Cardiac muscle cell (in vitro differentiated cells and primary cell): ENCODE measurements around the gene S100A6. TPM values are rescaled to one million over a fixed set of nuclear protein-coding genes. Genes with fewer than 3 reads are reported as not detected.

Source experiments
- DNase-seq, 2 donors: peaks; one replicate each; pipeline versions ENCODE4 v3.0.0 to v3.0.0-alpha.2; 2010 to 2017; ENCODE audit warnings: low read depth in 1 of 2, low spot score in 1 of 2
- H3K27ac ChIP-seq: fragments of 200-600 bp; sonication (generic); 2 replicates; pipeline ENCODE4 v1.5.1; 2016
- H3K27me3 ChIP-seq: fragments of 200-600 bp; sonication (generic); 2 replicates; pipeline ENCODE4 v1.6.0; 2016; ENCODE audit warnings: control low read depth
- H3K36me3 ChIP-seq: fragments of 200-600 bp; sonication (generic); 2 replicates; pipeline ENCODE4 v1.5.1; 2016; ENCODE audit warnings: control low read depth
- H3K4me1 ChIP-seq: fragments of 200-600 bp; sonication (generic); 2 replicates; pipeline ENCODE4 v1.8.1; 2017; ENCODE audit warnings: low read depth, mild to moderate bottlenecking, mixed run types
- H3K4me3 ChIP-seq: fragments of 200-600 bp; sonication (generic); 2 replicates; pipeline ENCODE4 v1.5.1; 2016; ENCODE audit warnings: mild to moderate bottlenecking
- H3K9me3 ChIP-seq: fragments of 200-600 bp; sonication (generic); 2 replicates; pipeline ENCODE4 v1.5.1; 2017; ENCODE audit warnings: low read depth, mild to moderate bottlenecking, control low read depth
- polyA plus RNA-seq: library from polyadenylated mRNA; unstranded; fragments of >200 nt; fragmentation: Nextera tagmentation; extraction: Ambion mirVana; gene quantifications from 2 replicates; pipeline ENCODE4 v1.2.1, GENCODE V29; 2016
- total RNA-seq: library from RNA; depleted of rRNA; stranded (reverse); fragments of >200 nt; gene quantifications from 2 replicates; pipeline ENCODE4 v1.2.3, GENCODE V29; 2016
- TF ChIP-seq, protein P1 (sequence below): IDR thresholded peaks from 2 replicates; pipeline ENCODE4 v1.5.1; 2012; ENCODE audit warnings: low read depth, mild to moderate bottlenecking, low read length

Gene S100A6
- total and polyA plus RNA-seq, 2 experiments from 2014 or later = 23.1 to 40.7 TPM

DNA sequence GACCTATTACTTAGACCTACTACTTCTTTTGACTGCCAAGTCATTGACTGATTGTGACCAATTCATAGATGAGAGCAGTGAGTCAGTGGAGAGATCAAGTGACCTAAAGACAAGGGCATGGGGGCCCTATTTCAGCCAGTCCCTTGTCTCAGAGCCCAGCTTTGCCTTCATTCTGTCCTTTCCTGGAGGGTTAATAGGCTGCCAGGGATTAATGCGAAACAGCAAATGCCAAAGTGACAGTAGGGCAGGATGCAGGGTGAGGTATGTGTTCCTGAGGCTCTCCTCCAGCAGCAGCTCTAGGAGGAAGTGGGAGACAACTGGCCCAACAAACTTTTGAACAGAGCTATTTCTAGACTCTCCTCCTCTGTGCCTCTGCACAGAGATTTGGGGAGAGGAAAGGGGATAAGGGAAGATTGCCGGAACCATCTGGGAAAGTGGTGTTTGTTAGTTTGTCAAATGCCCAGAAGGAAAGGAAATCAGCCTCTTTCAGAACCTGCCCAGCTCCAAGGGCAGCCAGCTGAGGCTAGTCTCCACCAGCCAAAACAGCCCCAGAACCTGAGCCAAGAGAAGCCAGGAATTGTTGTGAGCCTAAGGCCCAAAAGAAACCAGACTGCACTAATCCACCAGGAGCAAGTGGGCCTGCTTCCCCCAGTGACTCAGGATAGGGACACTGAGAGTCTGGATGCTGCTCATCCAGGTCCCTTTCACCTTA lies 18.2 kb upstream of the S100A6 start:
- Histone ChIP-seq H3K4me3 (no peak overlapping the region), H3K4me1 (peaks cover 12% of the 10 kb centered on the region), H3K9me3 (no peaks in the 10 kb centered on the region), H3K27ac (no peak overlapping the region), H3K27me3 (no peaks in the 10 kb centered on the region), H3K36me3 (no peaks in the 10 kb centered on the region)
- DNase-seq = no peak
- TF ChIP-seq, protein P1, sequence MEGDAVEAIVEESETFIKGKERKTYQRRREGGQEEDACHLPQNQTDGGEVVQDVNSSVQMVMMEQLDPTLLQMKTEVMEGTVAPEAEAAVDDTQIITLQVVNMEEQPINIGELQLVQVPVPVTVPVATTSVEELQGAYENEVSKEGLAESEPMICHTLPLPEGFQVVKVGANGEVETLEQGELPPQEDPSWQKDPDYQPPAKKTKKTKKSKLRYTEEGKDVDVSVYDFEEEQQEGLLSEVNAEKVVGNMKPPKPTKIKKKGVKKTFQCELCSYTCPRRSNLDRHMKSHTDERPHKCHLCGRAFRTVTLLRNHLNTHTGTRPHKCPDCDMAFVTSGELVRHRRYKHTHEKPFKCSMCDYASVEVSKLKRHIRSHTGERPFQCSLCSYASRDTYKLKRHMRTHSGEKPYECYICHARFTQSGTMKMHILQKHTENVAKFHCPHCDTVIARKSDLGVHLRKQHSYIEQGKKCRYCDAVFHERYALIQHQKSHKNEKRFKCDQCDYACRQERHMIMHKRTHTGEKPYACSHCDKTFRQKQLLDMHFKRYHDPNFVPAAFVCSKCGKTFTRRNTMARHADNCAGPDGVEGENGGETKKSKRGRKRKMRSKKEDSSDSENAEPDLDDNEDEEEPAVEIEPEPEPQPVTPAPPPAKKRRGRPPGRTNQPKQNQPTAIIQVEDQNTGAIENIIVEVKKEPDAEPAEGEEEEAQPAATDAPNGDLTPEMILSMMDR = no peak

DNA sequence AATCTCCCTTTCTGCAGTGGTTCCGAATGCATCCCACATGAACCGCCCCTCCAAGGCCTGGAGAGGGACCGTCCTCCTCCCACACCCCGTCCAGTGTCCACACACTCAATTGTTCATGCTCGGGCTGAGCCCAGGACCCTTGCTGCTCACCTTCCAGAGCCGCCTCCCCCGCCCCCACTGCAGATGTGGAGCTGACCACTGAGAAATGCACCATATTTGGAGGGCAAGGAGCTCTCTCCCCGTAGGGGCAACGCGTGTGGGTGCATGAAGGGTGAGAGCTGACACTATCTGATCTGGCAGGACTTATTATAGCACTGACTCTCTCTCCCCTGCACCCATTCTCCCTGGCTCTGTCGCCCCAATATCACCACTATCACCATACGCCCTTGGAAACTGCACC lies 17.3 kb upstream of the S100A6 start:
- Histone ChIP-seq H3K4me1 (peaks cover 12% of the 10 kb centered on the region), H3K27ac (no peak overlapping the region), H3K27me3 (no peaks in the 10 kb centered on the region), H3K36me3 (no peaks in the 10 kb centered on the region), H3K9me3 (no peaks in the 10 kb centered on the region), H3K4me3 (no peak overlapping the region)
- DNase-seq = no peak
- TF ChIP-seq, protein P1 = no peak

DNA sequence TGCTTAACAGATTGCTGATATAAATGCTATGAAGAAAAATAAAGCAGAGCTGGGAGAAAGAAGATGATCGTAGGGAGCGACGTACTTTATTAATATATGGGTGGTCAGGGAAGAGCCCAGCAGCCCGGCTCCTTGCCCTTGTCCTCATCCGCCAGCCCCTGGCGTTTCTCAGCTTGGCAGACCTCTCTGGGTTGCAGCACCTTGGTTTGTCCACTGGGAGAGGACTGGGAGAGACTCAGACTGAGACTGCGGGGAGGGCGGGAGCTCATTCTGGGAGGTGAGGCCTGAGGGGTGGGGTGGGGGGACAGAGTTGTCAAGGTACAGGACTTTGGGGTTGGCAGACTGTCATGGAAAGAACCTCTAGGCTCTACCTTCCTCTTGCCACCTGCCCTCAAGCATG lies 16.5 kb upstream of the S100A6 start:
- TF ChIP-seq, protein P1 = no peak

DNA sequence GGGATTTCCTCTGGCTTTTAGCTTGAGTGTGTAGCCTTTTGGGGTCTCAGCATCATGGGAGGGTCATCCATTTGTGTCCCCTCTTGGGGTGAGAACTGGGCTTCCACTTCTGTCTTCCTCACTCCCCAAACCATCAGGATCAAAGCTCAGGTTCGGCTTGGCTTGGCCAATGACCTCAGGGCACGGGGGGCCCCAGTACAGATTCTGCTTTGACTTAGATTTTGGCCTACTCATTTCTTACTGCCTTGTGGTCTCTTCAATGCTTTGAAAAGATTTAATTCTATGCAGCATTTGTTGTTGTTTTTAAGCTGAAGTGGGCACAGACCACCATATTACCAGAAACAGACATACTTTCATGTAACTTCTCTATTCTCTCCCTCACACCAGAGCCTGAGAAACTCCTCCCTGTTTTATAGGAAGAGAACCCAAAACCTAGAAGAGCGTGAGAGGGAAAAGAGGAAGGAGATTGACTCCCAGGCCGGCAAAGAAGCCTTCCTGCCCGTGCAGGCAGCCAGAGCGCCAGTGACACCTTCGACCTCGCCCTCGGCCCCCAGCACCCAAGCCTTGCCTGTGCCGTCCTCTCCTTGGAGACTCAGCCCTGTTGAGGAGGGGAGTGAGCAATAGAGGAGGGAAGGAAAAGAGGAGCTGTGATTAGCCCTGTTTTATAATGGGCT lies 15.2 kb upstream of the S100A6 start:
- H3K27ac ChIP-seq = no peak overlapping the region
- no peaks in the 10 kb centered on the region for H3K27me3 ChIP-seq
- peaks cover 21% of the 10 kb centered on the region for H3K4me1 ChIP-seq
- H3K4me3 ChIP-seq = no peak overlapping the region
- no peak for DNase-seq
- no peaks in the 10 kb centered on the region for H3K9me3 ChIP-seq
- TF ChIP-seq, protein P1 = no peak
- no peaks in the 10 kb centered on the region for H3K36me3 ChIP-seq

More for the DNA sequence above, 16.5 kb upstream of the S100A6 start:
- H3K4me3 ChIP-seq = no peak overlapping the region
- no peak overlapping the region for H3K27ac ChIP-seq
- no peaks in the 10 kb centered on the region for H3K36me3 ChIP-seq
- H3K9me3 ChIP-seq = no peaks in the 10 kb centered on the region
- H3K4me1 ChIP-seq = peaks cover 16% of the 10 kb centered on the region
- no peaks in the 10 kb centered on the region for H3K27me3 ChIP-seq
- DNase-seq = no peak

DNA sequence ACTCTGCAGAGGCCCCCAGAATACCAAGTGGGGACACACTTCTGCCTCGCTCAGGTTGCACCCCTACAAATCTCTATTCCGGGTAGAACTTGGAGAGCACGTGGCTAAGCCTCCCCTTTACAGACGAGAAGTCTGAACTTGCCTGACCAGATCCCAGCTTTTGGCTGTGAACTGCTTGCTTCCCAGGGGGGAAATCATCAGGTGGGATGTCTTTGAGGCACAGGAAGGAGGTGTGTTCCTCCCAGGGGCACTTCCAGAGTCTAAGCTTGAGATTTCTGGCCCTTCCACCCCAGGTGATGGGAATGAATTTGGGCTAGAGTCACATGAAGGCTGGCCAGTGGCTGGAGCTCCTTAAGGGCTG lies 14.6 kb upstream of the S100A6 start:
- Histone ChIP-seq H3K4me3 (no peak overlapping the region), H3K36me3 (no peaks in the 10 kb centered on the region), H3K27ac (no peak overlapping the region), H3K9me3 (no peaks in the 10 kb centered on the region), H3K27me3 (no peaks in the 10 kb centered on the region), H3K4me1 (peaks cover 27% of the 10 kb centered on the region)
- TF ChIP-seq, protein P1 = no peak
- no peak for DNase-seq
